ENCODE measurements around the gene ATXN1.

DNA sequence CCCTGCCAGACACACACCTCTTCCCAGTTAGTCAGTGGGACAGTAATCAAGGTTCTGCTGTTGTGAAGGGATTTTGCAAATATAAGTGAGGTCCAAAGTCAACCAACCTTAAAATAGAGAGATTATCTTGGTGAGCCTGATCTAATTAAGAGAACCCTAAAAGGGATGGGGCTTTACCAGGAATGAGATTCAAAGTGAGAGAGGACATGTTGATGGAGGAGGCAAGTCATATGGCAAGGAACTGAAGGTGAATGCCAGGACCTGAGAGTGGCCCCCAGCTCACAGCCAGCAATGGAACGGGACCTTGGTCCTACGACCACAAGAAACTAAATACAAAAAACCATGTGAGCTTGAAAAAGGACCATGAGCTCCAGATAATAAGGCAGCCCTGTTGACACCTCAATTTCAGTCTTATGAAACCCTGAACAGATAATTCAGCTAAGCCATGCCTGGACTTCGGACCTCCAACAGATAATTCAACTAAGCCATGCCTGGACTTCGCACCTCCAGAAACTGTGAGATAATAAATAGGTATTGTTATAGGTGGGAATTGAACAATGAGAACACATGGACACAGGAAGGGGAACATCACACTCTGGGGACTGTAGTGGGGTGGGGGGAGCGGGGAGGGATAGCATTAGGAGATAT is 269.5 kb downstream of the ATXN1 start:
- TF ChIP-seq, protein P1, sequence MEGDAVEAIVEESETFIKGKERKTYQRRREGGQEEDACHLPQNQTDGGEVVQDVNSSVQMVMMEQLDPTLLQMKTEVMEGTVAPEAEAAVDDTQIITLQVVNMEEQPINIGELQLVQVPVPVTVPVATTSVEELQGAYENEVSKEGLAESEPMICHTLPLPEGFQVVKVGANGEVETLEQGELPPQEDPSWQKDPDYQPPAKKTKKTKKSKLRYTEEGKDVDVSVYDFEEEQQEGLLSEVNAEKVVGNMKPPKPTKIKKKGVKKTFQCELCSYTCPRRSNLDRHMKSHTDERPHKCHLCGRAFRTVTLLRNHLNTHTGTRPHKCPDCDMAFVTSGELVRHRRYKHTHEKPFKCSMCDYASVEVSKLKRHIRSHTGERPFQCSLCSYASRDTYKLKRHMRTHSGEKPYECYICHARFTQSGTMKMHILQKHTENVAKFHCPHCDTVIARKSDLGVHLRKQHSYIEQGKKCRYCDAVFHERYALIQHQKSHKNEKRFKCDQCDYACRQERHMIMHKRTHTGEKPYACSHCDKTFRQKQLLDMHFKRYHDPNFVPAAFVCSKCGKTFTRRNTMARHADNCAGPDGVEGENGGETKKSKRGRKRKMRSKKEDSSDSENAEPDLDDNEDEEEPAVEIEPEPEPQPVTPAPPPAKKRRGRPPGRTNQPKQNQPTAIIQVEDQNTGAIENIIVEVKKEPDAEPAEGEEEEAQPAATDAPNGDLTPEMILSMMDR (IDR thresholded peaks at IDR 0.05) = no peak
- TF ChIP-seq POLR2A (IDR thresholded peaks at IDR 0.05) = no peak

All from testis (tissue), 2 donors.